ENCODE data around the gene PDRG1.
"Not testable (repeated sequence)": the region's sequence is repeated elsewhere in the genome, so short reads cannot be mapped to it uniquely, and the experiment has no call there.

Gene PDRG1

GRCh38 chr20:31924561-31924960 is 27.3 kb downstream of the PDRG1 start:
- CTCF ChIA-PET: no interaction called here

GRCh38 chr20:31923388-31924331 is 28.2 kb downstream of the PDRG1 start:
- no peak for DNase-seq (ENCODE audit: extremely low spot score)
- POLR2A ChIA-PET: interaction anchor here (0.8 to 1.7 kb wide), 2 partner anchors 43 to 44 kb away, joined by 3 to 5 read pairs; no protein-coding TSS in a partner anchor

More at GRCh38 chr20:31924561-31924960, 27.3 kb downstream of the PDRG1 start:
- TF ChIP-seq, protein P1, sequence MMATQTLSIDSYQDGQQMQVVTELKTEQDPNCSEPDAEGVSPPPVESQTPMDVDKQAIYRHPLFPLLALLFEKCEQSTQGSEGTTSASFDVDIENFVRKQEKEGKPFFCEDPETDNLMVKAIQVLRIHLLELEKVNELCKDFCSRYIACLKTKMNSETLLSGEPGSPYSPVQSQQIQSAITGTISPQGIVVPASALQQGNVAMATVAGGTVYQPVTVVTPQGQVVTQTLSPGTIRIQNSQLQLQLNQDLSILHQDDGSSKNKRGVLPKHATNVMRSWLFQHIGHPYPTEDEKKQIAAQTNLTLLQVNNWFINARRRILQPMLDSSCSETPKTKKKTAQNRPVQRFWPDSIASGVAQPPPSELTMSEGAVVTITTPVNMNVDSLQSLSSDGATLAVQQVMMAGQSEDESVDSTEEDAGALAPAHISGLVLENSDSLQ (IDR thresholded peaks at IDR 0.05): no peak
- TF ChIP-seq FOXM1 (IDR thresholded peaks at IDR 0.05; ENCODE audit: borderline replicate concordance) (no peak), FOXA1 (IDR thresholded peaks at IDR 0.05) (no peak), NFRKB (IDR thresholded peaks at IDR 0.05) (no peak), ZNF384 (IDR thresholded peaks at IDR 0.05) (no peak), SUZ12 (IDR thresholded peaks at IDR 0.05) (no peak), L3MBTL2 (conservative IDR thresholded peaks at IDR 0.05) (no peak), FOXK2 (IDR thresholded peaks at IDR 0.05) (no peak), SP1 (IDR thresholded peaks at IDR 0.05) (no peak), LEF1 (IDR thresholded peaks at IDR 0.05; ENCODE audit: borderline replicate concordance) (no peak), ELF4 (IDR thresholded peaks at IDR 0.05) (no peak), TARDBP (IDR thresholded peaks at IDR 0.05) (no peak), ARNT (IDR thresholded peaks at IDR 0.05) (no peak), HDGF (IDR thresholded peaks at IDR 0.05; ENCODE audit: borderline replicate concordance) (no peak), BHLHE40 (IDR thresholded peaks at IDR 0.05; ENCODE audit: borderline replicate concordance) (no peak), CTBP1 (IDR thresholded peaks at IDR 0.05; ENCODE audit: borderline replicate concordance) (no peak)
- POLR2A ChIA-PET: interaction anchor here (0.8 kb wide), 1 partner anchor 45 kb away, joined by 3 read pairs; no protein-coding TSS in a partner anchor
- no peak for DNase-seq (ENCODE audit: extremely low spot score)

DNA sequence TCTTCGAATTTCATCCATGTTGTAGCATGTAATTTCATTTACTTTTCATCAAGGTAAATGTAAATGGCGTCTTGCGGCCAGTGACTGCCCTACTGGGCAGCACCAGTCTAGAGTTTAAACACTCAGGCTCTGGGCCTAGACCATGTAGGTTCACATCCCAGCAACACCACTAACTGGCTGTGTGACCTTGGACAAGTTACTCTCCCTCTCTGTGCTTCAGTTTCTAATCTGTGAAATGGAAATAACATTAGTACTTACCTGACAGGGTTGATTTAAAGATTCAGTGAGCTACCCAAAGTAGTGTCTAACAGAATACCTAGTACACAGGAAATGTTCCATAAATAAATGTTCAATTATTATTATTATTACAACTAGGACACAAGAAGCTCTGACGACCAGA is 29.3 kb downstream of the PDRG1 start:
- no peak for DNase-seq (ENCODE audit: extremely low spot score)
- TF ChIP-seq FOXA1 (IDR thresholded peaks at IDR 0.05) (no peak), CTBP1 (IDR thresholded peaks at IDR 0.05; ENCODE audit: borderline replicate concordance) (no peak), BHLHE40 (IDR thresholded peaks at IDR 0.05; ENCODE audit: borderline replicate concordance) (no peak), ELF4 (IDR thresholded peaks at IDR 0.05) (no peak), ARNT (IDR thresholded peaks at IDR 0.05) (no peak), ZNF384 (IDR thresholded peaks at IDR 0.05) (no peak), FOXK2 (IDR thresholded peaks at IDR 0.05) (no peak), LEF1 (IDR thresholded peaks at IDR 0.05; ENCODE audit: borderline replicate concordance) (no peak), TARDBP (IDR thresholded peaks at IDR 0.05) (no peak), L3MBTL2 (conservative IDR thresholded peaks at IDR 0.05) (no peak), SUZ12 (IDR thresholded peaks at IDR 0.05) (no peak), NFRKB (IDR thresholded peaks at IDR 0.05) (no peak), HDGF (IDR thresholded peaks at IDR 0.05; ENCODE audit: borderline replicate concordance) (no peak)
- TF ChIP-seq, protein P1 (IDR thresholded peaks at IDR 0.05): no peak
- ChIA-PET POLR2A (interaction anchor here (1.7 kb wide), 1 partner anchor 42 kb away, joined by 5 read pairs; no protein-coding TSS in a partner anchor), CTCF (no interaction called here)

More at GRCh38 chr20:31923388-31924331, 28.2 kb downstream of the PDRG1 start:
- TF ChIP-seq TARDBP (IDR thresholded peaks at IDR 0.05): no peak
- no peak for TF ChIP-seq FOXK2 (IDR thresholded peaks at IDR 0.05)
- TF ChIP-seq CTBP1 (IDR thresholded peaks at IDR 0.05; ENCODE audit: borderline replicate concordance): no peak
- CTCF ChIA-PET: no interaction called here

GRCh38 chr20:31922181-31922580 is 29.7 kb downstream of the PDRG1 start:
- no peak for DNase-seq (ENCODE audit: extremely low spot score)
- ChIA-PET POLR2A (interaction anchor here (1.7 kb wide), 1 partner anchor 42 kb away, joined by 5 read pairs; no protein-coding TSS in a partner anchor), CTCF (no interaction called here)
- TF ChIP-seq NFRKB (IDR thresholded peaks at IDR 0.05) (no peak), CTBP1 (IDR thresholded peaks at IDR 0.05; ENCODE audit: borderline replicate concordance) (no peak), SP1 (IDR thresholded peaks at IDR 0.05) (no peak), ELF4 (IDR thresholded peaks at IDR 0.05) (no peak), LEF1 (IDR thresholded peaks at IDR 0.05; ENCODE audit: borderline replicate concordance) (no peak), BHLHE40 (IDR thresholded peaks at IDR 0.05; ENCODE audit: borderline replicate concordance) (no peak), HDGF (IDR thresholded peaks at IDR 0.05; ENCODE audit: borderline replicate concordance) (no peak), TARDBP (IDR thresholded peaks at IDR 0.05) (no peak), SUZ12 (IDR thresholded peaks at IDR 0.05) (no peak), L3MBTL2 (conservative IDR thresholded peaks at IDR 0.05) (no peak), FOXK2 (IDR thresholded peaks at IDR 0.05) (no peak), ZNF384 (IDR thresholded peaks at IDR 0.05) (no peak), ARNT (IDR thresholded peaks at IDR 0.05) (no peak), FOXM1 (IDR thresholded peaks at IDR 0.05; ENCODE audit: borderline replicate concordance) (no peak), FOXA1 (IDR thresholded peaks at IDR 0.05) (no peak)
- TF ChIP-seq, protein P1 (IDR thresholded peaks at IDR 0.05): no peak

DNA sequence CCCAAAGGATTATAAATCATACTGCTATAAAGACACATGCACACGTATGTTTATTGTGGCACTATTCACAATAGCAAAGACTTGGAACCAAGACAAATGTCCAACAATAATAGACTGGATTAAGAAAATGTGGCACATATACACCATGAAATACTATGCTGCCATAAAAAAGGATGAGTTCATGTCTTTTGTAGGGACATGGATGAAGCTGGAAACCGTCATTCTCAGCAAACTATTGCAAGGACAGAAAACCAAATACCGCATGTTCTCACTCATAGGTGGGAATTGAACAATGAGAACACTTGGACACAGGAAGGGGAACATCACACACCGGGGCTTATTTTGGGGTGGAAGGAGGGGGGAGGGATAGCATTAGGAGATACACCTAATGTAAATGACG is 30.4 kb downstream of the PDRG1 start:
- DNase-seq (ENCODE audit: extremely low spot score); CTCF ChIA-PET; POLR2A ChIA-PET: not testable (repeated sequence)

Measured in HEK293T (cell line).